ENCODE data around the gene CSNK1G1.
"Not testable (repeated sequence)": the region's sequence is repeated elsewhere in the genome, so short reads cannot be mapped to it uniquely, and the experiment has no call there.

Gene CSNK1G1

GRCh38 chr15:64279131-64279530 is 76.8 kb downstream of the CSNK1G1 start:
- TF ChIP-seq, protein P1, sequence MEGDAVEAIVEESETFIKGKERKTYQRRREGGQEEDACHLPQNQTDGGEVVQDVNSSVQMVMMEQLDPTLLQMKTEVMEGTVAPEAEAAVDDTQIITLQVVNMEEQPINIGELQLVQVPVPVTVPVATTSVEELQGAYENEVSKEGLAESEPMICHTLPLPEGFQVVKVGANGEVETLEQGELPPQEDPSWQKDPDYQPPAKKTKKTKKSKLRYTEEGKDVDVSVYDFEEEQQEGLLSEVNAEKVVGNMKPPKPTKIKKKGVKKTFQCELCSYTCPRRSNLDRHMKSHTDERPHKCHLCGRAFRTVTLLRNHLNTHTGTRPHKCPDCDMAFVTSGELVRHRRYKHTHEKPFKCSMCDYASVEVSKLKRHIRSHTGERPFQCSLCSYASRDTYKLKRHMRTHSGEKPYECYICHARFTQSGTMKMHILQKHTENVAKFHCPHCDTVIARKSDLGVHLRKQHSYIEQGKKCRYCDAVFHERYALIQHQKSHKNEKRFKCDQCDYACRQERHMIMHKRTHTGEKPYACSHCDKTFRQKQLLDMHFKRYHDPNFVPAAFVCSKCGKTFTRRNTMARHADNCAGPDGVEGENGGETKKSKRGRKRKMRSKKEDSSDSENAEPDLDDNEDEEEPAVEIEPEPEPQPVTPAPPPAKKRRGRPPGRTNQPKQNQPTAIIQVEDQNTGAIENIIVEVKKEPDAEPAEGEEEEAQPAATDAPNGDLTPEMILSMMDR (IDR thresholded peaks at IDR 0.05; ENCODE audit: control insufficient read depth, insufficient read depth, low read depth, low read length, missing control alignments), result no peak
- no peak for DNase-seq (ENCODE audit: low read depth)
- no peak overlapping the region for H3K4me3 ChIP-seq (ENCODE audit: control insufficient read depth, low read depth, low read length)

- TF ChIP-seq, protein P1 (IDR thresholded peaks at IDR 0.05; ENCODE audit: control insufficient read depth, insufficient read depth, low read depth, low read length, missing control alignments), result no peak
- DNase-seq (ENCODE audit: low read depth), result no peak
- H3K4me3 ChIP-seq (ENCODE audit: control insufficient read depth, low read depth, low read length), result no peak overlapping the region
Measured at GRCh38 chr15:64275934-64276333, 80.0 kb downstream of the CSNK1G1 start.

GRCh38 chr15:64274341-64274950 is 81.5 kb downstream of the CSNK1G1 start:
- H3K4me3 ChIP-seq (ENCODE audit: control insufficient read depth, low read depth, low read length), result no peak overlapping the region
- no peak for DNase-seq (ENCODE audit: low read depth)
- TF ChIP-seq, protein P1 (IDR thresholded peaks at IDR 0.05; ENCODE audit: control insufficient read depth, insufficient read depth, low read depth, low read length, missing control alignments), result no peak

DNA sequence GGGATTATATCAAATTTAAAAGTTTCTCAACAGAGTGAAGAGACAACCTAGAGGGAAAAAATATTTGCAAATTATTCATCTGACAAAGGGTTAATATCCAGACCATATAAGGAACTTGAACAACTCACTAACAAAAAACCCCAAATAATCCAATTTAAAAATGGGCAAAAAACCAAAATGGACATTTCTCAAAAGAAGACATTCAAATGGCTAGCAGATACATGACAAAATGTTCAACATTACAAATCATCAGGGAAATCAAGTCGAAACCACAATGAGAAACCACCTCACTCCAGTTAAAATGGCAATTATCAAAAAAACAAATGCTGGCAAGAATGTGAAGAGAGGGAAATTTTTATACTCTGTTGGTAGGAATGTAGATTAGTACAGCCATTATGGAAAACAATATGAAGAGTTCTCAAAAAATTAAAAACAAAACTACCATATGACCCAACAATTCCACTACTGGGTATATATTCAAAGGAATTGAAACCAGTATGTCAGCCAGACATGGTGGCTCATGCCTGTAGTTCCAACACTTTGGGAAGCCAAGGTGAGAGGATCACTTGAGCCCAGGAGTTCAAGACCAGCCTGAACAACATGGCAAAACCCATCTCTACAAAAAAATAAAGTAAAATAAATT is 88.5 kb downstream of the CSNK1G1 start:
- DNase-seq (ENCODE audit: low read depth), result no peak
- TF ChIP-seq, protein P1 (IDR thresholded peaks at IDR 0.05; ENCODE audit: control insufficient read depth, insufficient read depth, low read depth, low read length, missing control alignments), result no peak
- H3K4me3 ChIP-seq (ENCODE audit: control insufficient read depth, low read depth, low read length), result no peak overlapping the region

DNA sequence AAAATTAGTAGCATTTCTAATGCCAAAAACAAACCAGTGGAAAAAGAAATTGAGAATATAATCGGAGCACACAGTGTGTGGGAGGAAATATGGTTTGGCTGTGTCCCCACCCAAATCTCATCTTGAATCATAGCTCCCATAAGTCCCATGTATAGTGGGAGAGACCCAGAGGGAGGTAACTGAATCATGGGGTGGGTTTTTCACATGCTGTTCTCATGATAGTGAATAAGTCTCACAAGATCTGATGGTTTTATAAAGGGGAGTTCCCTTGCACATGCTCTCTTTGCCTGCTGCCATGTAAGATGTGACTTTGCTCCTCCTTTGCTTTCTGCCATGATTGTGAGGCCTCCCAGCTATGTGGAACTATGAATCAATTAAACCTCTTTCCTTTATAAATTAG is 90.8 kb downstream of the CSNK1G1 start:
- DNase-seq (ENCODE audit: low read depth); H3K4me3 ChIP-seq (ENCODE audit: control insufficient read depth, low read depth, low read length): not testable (repeated sequence)

DNA sequence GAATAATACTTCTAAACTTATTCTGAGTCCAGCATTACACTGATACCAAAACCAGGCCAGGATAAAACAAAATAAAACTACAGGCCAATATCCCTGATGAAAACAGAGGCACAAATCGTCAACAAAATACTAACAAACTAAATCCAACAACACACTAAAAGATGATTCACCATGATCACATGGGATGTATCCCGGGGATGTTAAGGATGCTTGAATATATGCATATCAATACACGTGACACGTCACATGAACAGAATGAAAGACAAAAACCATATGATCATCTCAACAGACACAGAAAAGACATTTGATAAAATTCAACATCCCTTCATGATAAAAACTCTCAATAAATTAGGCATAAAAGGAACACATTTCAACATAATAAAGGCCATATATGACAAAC is 91.5 kb downstream of the CSNK1G1 start:
- TF ChIP-seq, protein P1 (IDR thresholded peaks at IDR 0.05; ENCODE audit: control insufficient read depth, insufficient read depth, low read depth, low read length, missing control alignments), result no peak
- no peak for DNase-seq (ENCODE audit: low read depth)
- no peak overlapping the region for H3K4me3 ChIP-seq (ENCODE audit: control insufficient read depth, low read depth, low read length)

DNA sequence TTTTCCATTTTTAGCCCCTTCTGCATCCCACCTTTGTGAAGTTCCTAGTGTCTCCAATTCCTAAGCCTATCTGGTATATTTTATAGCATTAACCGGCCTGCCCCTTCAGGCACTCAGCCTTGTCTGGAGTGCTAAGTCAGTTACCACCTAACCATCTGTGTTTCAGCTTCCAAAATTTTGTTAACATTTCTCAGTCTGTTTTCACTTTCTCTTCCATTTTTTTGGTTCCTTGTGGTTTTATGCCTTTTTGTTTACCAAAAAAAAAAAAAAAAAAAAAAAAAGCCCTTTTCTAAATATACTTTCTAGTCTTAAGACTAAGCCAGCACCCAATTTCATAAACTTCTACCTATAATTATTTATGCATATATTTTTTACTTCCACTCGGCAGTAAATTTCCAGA is 92.4 kb downstream of the CSNK1G1 start:
- no peak overlapping the region for H3K4me3 ChIP-seq (ENCODE audit: control insufficient read depth, low read depth, low read length)
- TF ChIP-seq, protein P1 (IDR thresholded peaks at IDR 0.05; ENCODE audit: control insufficient read depth, insufficient read depth, low read depth, low read length, missing control alignments), result no peak
- DNase-seq (ENCODE audit: low read depth), result no peak
